Ishikawa (cell line): ENCODE measurements around the gene PCSK4.

Experiments used
- CEBPB ChIP-seq: IDR thresholded peaks from 2 replicates; pipeline ENCODE4 v1.6.1; 2012
- CREB1 ChIP-seq: IDR thresholded peaks from 2 replicates; pipeline ENCODE4 v1.6.1; 2012; ENCODE audit warnings: low read depth
- EGR1 ChIP-seq: IDR thresholded peaks from 2 replicates; pipeline ENCODE4 v1.6.1; 2012
- EP300 ChIP-seq: IDR thresholded peaks from 2 replicates; pipeline ENCODE4 v1.6.1; 2012; ENCODE audit warnings: borderline replicate concordance
- FOXM1 ChIP-seq: IDR thresholded peaks from 2 replicates; pipeline ENCODE4 v1.6.1; 2012; ENCODE audit warnings: low read depth, borderline replicate concordance
- NFIC ChIP-seq: IDR thresholded peaks from 2 replicates; pipeline ENCODE4 v1.6.1; 2012
- RAD21 ChIP-seq: IDR thresholded peaks from 2 replicates; pipeline ENCODE4 v1.6.1; 2012; ENCODE audit warnings: low read depth
- TAF1 ChIP-seq: IDR thresholded peaks from 2 replicates; pipeline ENCODE4 v1.6.1; 2012; ENCODE audit warnings: low read depth, mild to moderate bottlenecking
- TCF12 ChIP-seq: IDR thresholded peaks from 2 replicates; pipeline ENCODE4 v1.6.1; 2012; ENCODE audit warnings: low read depth
- TEAD4 ChIP-seq: IDR thresholded peaks from 2 replicates; pipeline ENCODE4 v1.6.1; 2012
- YY1 ChIP-seq: IDR thresholded peaks from 2 replicates; pipeline ENCODE4 v1.6.1; 2012; ENCODE audit warnings: low read depth
- ZBTB7A ChIP-seq: IDR thresholded peaks from 2 replicates; pipeline ENCODE4 v1.6.1; 2012; ENCODE audit warnings: low read depth
- TF ChIP-seq, protein P1 (sequence below): IDR thresholded peaks from 2 replicates; pipeline ENCODE4 v1.6.1; 2012; ENCODE audit warnings: low read depth, mild to moderate bottlenecking
- TF ChIP-seq, protein P2 (sequence below): IDR thresholded peaks from 2 replicates; pipeline ENCODE4 v1.6.1; 2012
- TF ChIP-seq, protein P3 (sequence below): IDR thresholded peaks from 2 replicates; pipeline ENCODE4 v1.6.1; 2012

The PCSK4 gene

DNA sequence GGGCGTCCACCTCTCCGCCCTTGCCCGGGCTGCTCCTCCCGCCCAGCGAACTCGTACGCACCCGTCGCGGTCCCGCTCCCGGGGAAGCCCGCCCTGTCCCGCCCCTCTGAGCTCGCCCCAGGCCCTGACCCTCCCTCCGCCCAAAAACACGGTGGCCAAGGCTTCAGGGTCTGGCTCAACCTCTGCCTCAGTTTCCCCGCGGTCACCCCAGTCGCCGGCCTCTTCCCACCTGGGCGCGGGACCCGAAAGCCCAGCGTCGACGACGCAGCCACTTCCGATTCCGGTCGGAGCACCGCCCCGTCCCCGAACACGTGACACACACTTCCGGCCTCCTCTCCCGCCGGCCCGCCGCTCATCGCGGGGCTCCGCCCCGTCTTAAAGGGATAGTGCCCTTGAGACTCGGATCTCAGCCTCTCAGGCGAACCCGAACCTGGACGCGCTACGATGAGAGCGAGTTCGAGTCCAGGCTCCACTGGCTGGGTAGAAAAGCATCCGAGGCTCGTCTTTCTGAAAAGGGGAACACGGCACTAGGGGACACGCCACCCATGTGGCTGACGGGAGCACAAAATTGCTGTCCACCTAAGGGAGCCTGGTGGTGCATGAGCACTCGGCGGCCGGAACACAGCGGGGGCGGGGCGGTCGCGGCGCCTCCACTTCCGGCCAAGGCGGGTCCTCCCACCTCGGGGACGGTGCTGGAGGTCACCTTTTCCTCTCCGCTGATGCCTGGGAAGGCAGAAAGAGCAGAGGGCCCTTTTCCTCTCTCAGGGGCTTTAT is 11.0 kb downstream of the PCSK4 start, which contains the start of gene C19orf25:
Gene C19orf25, minus strand, starts transcription at position 282 of the 774 bp plus-strand sequence. CDS start 312 bp downstream, outside the sequence.
- TF ChIP-seq TAF1 (peak; percentile 49; the same call in 1 of the 2 replicates), EGR1 (peak; percentile 44; the same call in 1 of the 2 replicates), FOXM1 (no peak), TEAD4 (no peak), TCF12 (peak; percentile 62), ZBTB7A (no peak), YY1 (no peak), NFIC (peak; percentile 22; the same call in 1 of the 2 replicates), EP300 (peak; percentile 26; the same call in 1 of the 2 replicates)
- TF ChIP-seq, protein P1, sequence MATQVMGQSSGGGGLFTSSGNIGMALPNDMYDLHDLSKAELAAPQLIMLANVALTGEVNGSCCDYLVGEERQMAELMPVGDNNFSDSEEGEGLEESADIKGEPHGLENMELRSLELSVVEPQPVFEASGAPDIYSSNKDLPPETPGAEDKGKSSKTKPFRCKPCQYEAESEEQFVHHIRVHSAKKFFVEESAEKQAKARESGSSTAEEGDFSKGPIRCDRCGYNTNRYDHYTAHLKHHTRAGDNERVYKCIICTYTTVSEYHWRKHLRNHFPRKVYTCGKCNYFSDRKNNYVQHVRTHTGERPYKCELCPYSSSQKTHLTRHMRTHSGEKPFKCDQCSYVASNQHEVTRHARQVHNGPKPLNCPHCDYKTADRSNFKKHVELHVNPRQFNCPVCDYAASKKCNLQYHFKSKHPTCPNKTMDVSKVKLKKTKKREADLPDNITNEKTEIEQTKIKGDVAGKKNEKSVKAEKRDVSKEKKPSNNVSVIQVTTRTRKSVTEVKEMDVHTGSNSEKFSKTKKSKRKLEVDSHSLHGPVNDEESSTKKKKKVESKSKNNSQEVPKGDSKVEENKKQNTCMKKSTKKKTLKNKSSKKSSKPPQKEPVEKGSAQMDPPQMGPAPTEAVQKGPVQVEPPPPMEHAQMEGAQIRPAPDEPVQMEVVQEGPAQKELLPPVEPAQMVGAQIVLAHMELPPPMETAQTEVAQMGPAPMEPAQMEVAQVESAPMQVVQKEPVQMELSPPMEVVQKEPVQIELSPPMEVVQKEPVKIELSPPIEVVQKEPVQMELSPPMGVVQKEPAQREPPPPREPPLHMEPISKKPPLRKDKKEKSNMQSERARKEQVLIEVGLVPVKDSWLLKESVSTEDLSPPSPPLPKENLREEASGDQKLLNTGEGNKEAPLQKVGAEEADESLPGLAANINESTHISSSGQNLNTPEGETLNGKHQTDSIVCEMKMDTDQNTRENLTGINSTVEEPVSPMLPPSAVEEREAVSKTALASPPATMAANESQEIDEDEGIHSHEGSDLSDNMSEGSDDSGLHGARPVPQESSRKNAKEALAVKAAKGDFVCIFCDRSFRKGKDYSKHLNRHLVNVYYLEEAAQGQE: no peak
- TF ChIP-seq, protein P2, sequence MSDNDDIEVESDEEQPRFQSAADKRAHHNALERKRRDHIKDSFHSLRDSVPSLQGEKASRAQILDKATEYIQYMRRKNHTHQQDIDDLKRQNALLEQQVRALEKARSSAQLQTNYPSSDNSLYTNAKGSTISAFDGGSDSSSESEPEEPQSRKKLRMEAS: peak; percentile 97
- TF ChIP-seq, protein P3, sequence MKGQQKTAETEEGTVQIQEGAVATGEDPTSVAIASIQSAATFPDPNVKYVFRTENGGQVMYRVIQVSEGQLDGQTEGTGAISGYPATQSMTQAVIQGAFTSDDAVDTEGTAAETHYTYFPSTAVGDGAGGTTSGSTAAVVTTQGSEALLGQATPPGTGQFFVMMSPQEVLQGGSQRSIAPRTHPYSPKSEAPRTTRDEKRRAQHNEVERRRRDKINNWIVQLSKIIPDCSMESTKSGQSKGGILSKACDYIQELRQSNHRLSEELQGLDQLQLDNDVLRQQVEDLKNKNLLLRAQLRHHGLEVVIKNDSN: peak; percentile 98

DNA sequence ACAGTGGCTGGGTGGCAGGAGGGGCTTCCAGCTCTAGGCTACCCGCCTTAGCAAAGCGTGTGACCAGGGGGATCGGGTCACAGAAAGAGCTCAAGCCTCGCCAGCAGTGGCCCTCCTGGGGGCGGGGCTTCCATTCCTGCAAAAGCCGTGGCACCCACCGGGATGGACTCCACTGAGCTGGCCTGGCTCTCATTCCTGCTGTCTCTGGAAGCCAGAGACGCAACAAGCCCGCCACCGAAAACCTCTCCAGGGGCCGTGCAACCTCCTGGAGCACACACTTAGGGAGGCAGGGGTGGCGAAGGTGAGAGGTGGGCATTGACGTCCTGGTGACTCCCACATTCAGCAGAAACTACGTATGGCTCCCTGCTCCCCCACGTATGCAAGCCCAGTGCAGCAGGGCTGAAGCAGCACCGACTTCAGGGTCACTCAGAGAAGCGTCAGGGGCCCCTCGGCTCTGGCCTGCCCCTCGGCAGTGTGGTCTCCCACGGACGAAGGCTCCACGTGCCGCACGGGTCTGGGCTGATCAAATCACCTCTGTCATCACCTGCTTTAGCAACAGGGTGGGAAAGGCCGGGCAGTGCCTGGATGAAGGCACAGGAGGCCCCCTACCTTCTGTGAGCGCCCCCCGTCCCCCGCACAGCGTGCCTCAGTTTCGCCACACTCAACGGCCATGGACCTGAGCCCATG is 14.3 kb downstream of the PCSK4 start:
- no peak for TF ChIP-seq TCF12
- TF ChIP-seq RAD21: no peak
- TF ChIP-seq CREB1: no peak
- no peak for TF ChIP-seq FOXM1
- no peak for TF ChIP-seq TAF1
- no peak for TF ChIP-seq NFIC
- TF ChIP-seq, protein P1: no peak
- TF ChIP-seq YY1: no peak
- TF ChIP-seq TEAD4: no peak
- TF ChIP-seq EP300: no peak
- TF ChIP-seq ZBTB7A: no peak
- TF ChIP-seq, protein P3: no peak
- TF ChIP-seq, protein P2: no peak
- no peak for TF ChIP-seq EGR1
- TF ChIP-seq CEBPB: no peak

DNA sequence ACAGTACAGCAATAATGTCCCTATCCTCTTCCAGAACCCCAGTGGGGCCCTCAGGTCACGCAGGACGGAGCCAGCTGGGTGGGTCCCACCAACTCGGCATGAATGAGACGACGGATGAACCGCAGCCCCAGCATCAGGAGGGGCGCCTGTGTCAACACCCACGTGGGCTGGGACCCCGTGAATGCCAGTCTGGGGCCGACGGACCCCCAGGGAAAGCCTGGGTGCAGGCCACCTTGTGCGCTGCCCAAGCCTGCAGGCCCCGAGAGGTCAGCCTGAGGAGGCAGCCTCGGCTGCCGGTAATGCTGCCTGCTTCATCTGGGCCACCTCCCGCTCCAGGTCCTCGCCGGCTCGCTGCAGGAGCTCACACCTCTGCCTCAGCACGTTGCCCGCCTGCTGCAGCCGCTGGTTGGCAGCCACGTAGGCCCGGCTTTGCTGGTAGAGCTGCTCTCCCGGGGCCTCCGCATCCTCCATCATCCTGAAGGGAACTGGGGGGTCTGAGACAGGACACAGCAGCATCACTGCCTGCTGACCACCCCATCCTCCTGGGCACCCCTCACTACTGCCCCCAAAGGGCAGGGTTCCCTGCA is 15.3 kb downstream of the PCSK4 start:
- no peak for TF ChIP-seq YY1
- no peak for TF ChIP-seq CEBPB
- TF ChIP-seq EP300: no peak
- TF ChIP-seq, protein P3: no peak
- TF ChIP-seq CREB1: no peak
- no peak for TF ChIP-seq RAD21
- TF ChIP-seq, protein P2: no peak
- TF ChIP-seq ZBTB7A: no peak
- TF ChIP-seq TAF1: no peak
- no peak for TF ChIP-seq NFIC
- no peak for TF ChIP-seq EGR1
- no peak for TF ChIP-seq FOXM1
- TF ChIP-seq, protein P1: no peak
